Measurements from ENCODE around the gene RIN2. TPM values are rescaled to one million over a fixed set of nuclear protein-coding genes. Genes with fewer than 3 reads are reported as not detected.
A peak's percentile ranks its signal among the peaks of the same experiment; 100 is the strongest.

The RIN2 gene
- total RNA-seq, 3 donors from 2014 or later (not counting 1 experiment from before 2014, with no cell fraction given), result 0.72 to 2.7 (median 2.7) TPM

GRCh38 chr20:19783966-19784401 lies 25.9 kb downstream of the RIN2 start:
- Mint-ChIP-seq H3K9me3 (no peaks in the 10 kb centered on the region), H3K4me3 (no peak overlapping the region), H3K36me3 (no peaks in the 10 kb centered on the region), H3K27me3 (ENCODE audit: low read depth in 2 of 2) (peaks cover 5 to 9% of the 10 kb centered on the region in 2 donors), H3K4me1 (peaks cover 0 to 6% of the 10 kb centered on the region in 2 donors), H3K27ac (no peak overlapping the region)
- ATAC-seq (no peak), DNase-seq (no peak)
- no peaks in the 10 kb centered on the region for H3K4me1 ChIP-seq (ENCODE audit: control insufficient read depth, insufficient read depth, low read length)
- no peak overlapping the region for H3K27ac ChIP-seq (ENCODE audit: low read length)
- H3K4me3 ChIP-seq (ENCODE audit: low read length), result no peak overlapping the region
- TF ChIP-seq, protein P1, sequence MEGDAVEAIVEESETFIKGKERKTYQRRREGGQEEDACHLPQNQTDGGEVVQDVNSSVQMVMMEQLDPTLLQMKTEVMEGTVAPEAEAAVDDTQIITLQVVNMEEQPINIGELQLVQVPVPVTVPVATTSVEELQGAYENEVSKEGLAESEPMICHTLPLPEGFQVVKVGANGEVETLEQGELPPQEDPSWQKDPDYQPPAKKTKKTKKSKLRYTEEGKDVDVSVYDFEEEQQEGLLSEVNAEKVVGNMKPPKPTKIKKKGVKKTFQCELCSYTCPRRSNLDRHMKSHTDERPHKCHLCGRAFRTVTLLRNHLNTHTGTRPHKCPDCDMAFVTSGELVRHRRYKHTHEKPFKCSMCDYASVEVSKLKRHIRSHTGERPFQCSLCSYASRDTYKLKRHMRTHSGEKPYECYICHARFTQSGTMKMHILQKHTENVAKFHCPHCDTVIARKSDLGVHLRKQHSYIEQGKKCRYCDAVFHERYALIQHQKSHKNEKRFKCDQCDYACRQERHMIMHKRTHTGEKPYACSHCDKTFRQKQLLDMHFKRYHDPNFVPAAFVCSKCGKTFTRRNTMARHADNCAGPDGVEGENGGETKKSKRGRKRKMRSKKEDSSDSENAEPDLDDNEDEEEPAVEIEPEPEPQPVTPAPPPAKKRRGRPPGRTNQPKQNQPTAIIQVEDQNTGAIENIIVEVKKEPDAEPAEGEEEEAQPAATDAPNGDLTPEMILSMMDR (IDR thresholded peaks at IDR 0.05), result no peak
- 92% methylated on average over 7 of the region's 7 CpGs for WGBS (ENCODE audit: insufficient coverage)
- intact Hi-C loops (cut with micrococcal nuclease), result no loop called here
- H3K36me3 ChIP-seq (ENCODE audit: control insufficient read depth, insufficient read depth, low read length), result no peaks in the 10 kb centered on the region
- no peaks in the 10 kb centered on the region for H3K9me3 ChIP-seq (ENCODE audit: control insufficient read depth, insufficient read depth, low read length)
- no peaks in the 10 kb centered on the region for H3K27me3 ChIP-seq (ENCODE audit: control insufficient read depth, insufficient read depth, low read length)

GRCh38 chr20:19784511-19785172 lies 26.6 kb downstream of the RIN2 start:
- H3K9me3 ChIP-seq (ENCODE audit: control insufficient read depth, insufficient read depth, low read length), result no peaks in the 10 kb centered on the region

DNA sequence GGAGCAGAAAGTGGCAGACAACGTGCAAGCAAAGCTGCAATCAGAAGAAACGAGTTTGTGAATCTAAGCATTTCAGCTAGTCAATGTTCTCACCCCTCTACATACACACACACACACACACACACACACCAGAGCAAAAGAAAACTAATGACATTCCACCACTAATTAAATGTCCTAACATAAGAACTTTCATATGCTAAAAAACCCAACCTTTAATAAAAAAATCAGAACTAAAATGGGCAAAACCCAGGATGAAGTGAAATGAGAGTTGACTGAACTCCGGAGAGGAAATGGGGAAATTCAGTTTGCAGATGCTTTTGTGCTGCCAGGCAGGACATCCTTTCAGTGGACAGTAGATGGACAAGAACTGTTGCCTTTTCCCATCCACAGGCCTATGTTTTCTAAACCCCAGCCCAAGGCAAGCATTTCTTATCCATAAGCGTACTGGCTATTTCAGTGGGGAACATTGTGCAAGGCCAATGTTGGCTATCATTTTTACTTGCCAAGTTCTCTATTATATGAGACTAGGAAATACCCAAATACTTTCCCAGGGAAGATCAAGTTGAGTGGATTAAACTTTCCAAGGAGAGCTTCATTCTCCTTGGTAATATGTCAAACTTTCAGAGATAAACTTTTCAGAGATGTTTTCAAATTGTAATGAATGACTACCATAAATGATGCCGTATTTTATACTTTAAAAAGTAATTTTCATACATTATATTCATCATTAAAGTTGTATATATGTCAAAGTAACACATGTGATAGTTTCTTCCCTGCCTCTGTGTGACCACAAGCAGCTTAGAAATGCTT lies 27.3 kb downstream of the RIN2 start:
- no peak for ATAC-seq
- H3K9me3 Mint-ChIP-seq, result no peaks in the 10 kb centered on the region
- H3K4me1 Mint-ChIP-seq, result peaks cover 0 to 6% of the 10 kb centered on the region in 2 donors
- H3K27ac ChIP-seq (ENCODE audit: low read length), result no peak overlapping the region
- H3K36me3 ChIP-seq (ENCODE audit: control insufficient read depth, insufficient read depth, low read length), result no peaks in the 10 kb centered on the region
- H3K27me3 ChIP-seq (ENCODE audit: control insufficient read depth, insufficient read depth, low read length), result no peaks in the 10 kb centered on the region
- peaks cover 9 to 13% of the 10 kb centered on the region in 2 donors for H3K27me3 Mint-ChIP-seq (ENCODE audit: low read depth in 2 of 2)
- H3K9me3 ChIP-seq (ENCODE audit: control insufficient read depth, insufficient read depth, low read length), result no peaks in the 10 kb centered on the region
- H3K4me3 ChIP-seq (ENCODE audit: low read length), result no peak overlapping the region
- TF ChIP-seq, protein P1 (IDR thresholded peaks at IDR 0.05), result peak; percentile 1
- no peak overlapping the region for H3K27ac Mint-ChIP-seq
- 52% methylated on average over 4 of the region's 5 CpGs for WGBS (ENCODE audit: insufficient coverage)
- H3K36me3 Mint-ChIP-seq, result no peaks in the 10 kb centered on the region
- H3K4me1 ChIP-seq (ENCODE audit: control insufficient read depth, insufficient read depth, low read length), result no peaks in the 10 kb centered on the region
- no peak for DNase-seq
- no peak overlapping the region for H3K4me3 Mint-ChIP-seq
- intact Hi-C loops (cut with micrococcal nuclease), result loop anchor here (1.0 kb wide), 1 partner anchor 210 kb away; no protein-coding TSS in a partner anchor

More at GRCh38 chr20:19784511-19785172, 26.6 kb downstream of the RIN2 start:
- TF ChIP-seq, protein P1 (IDR thresholded peaks at IDR 0.05), result peak; percentile 57
- Mint-ChIP-seq H3K36me3 (no peaks in the 10 kb centered on the region), H3K27ac (no peak overlapping the region), H3K27me3 (ENCODE audit: low read depth in 2 of 2) (peaks cover 9% of the 10 kb centered on the region in 2 donors), H3K9me3 (no peaks in the 10 kb centered on the region), H3K4me3 (no peak overlapping the region), H3K4me1 (peaks cover 0 to 6% of the 10 kb centered on the region in 2 donors)
- Histone ChIP-seq H3K4me3 (ENCODE audit: low read length) (no peak overlapping the region), H3K36me3 (ENCODE audit: control insufficient read depth, insufficient read depth, low read length) (no peaks in the 10 kb centered on the region), H3K4me1 (ENCODE audit: control insufficient read depth, insufficient read depth, low read length) (no peaks in the 10 kb centered on the region), H3K27me3 (ENCODE audit: control insufficient read depth, insufficient read depth, low read length) (no peaks in the 10 kb centered on the region), H3K27ac (ENCODE audit: low read length) (no peak overlapping the region)
- ATAC-seq (peak in 2 of 3 donors; percentile 40 to 60), DNase-seq (peak in 1 of 2 donors; percentile 41)
- 39% methylated on average over 11 of the region's 11 CpGs for WGBS (ENCODE audit: insufficient coverage)
- intact Hi-C loops (cut with micrococcal nuclease), result loop anchor here (1.0 kb wide), 1 partner anchor 211 kb away; no protein-coding TSS in a partner anchor

Measured in natural killer cell (primary cell).